GM23338 (cell line): Measurements from ENCODE around the gene NAXE. TPM values are rescaled to one million over a fixed set of nuclear protein-coding genes. Genes with fewer than 3 reads are reported as not detected.

Source experiments
- REST ChIP-seq: IDR thresholded peaks from one replicate; pipeline ENCODE4 v1.6.1; 2018; ENCODE audit warnings: antibody characterized with exemption; ENCODE audit not compliant: unreplicated experiment
- polyA plus RNA-seq: library from polyadenylated mRNA; unstranded; fragments of >200 nt; fragmentation: Nextera tagmentation; extraction: Ambion mirVana; gene quantifications from 2 replicates; pipeline ENCODE4 v1.2.1, GENCODE V29; 2016
- total RNA-seq: library from RNA; depleted of rRNA; stranded (reverse); fragments of >200 nt; shearing (Covaris generic); gene quantifications from 2 replicates; pipeline ENCODE4 v1.2.3, GENCODE V29; 2014; rRNA removed

The NAXE gene
- total and polyA plus RNA-seq, 2 experiments from 2014 or later, result 82.1 to 87.5 TPM

- no peak for TF ChIP-seq REST
Observed at GRCh38 chr1:156643778-156644092, 52.2 kb downstream of the NAXE start (continued).

Other genes with a start within 250 kb of the NAXE start
- gene RHBG, start 222.6 kb upstream of the NAXE start, total RNA-seq, result 1.6 and 1.7 TPM in 2 replicates
- 1.2 and 2.1 TPM in 2 replicates for gene RHBG, start 222.6 kb upstream of the NAXE start, polyA plus RNA-seq
- 9.7 and 15.5 TPM in 2 replicates for gene MEF2D, start 91.0 kb upstream of the NAXE start, total RNA-seq
- gene MEF2D, start 91.0 kb upstream of the NAXE start, polyA plus RNA-seq, result 10.4 and 10.6 TPM in 2 replicates
- 25.7 and 31.8 TPM in 2 replicates for gene IQGAP3, start 19.2 kb upstream of the NAXE start, total RNA-seq
- 11.9 and 12.8 TPM in 2 replicates for gene IQGAP3, start 19.2 kb upstream of the NAXE start, polyA plus RNA-seq
- gene TTC24, start 12.1 kb upstream of the NAXE start, total RNA-seq, result not detected in 2 replicates
- not detected in 2 replicates for gene TTC24, start 12.1 kb upstream of the NAXE start, polyA plus RNA-seq
- 58.9 and 95.7 TPM in 2 replicates for gene GPATCH4, start 9.7 kb downstream of the NAXE start, total RNA-seq
- gene GPATCH4, start 9.7 kb downstream of the NAXE start, polyA plus RNA-seq, result 174 and 187 TPM in 2 replicates
- gene HAPLN2, start 27.6 kb downstream of the NAXE start, total RNA-seq, result not detected in 2 replicates
- gene HAPLN2, start 27.6 kb downstream of the NAXE start, polyA plus RNA-seq, result 0.53 TPM in 1 of 2 replicates, not detected in the other
- gene BCAN, start 50.3 kb downstream of the NAXE start, total RNA-seq, result 5.5 and 8.0 TPM in 2 replicates
- gene BCAN, start 50.3 kb downstream of the NAXE start, polyA plus RNA-seq, result 2.3 and 3.6 TPM in 2 replicates
- 85.3 and 95.9 TPM in 2 replicates for gene NES, start 85.6 kb downstream of the NAXE start, total RNA-seq
- gene NES, start 85.6 kb downstream of the NAXE start, polyA plus RNA-seq, result 25.0 and 27.5 TPM in 2 replicates
- gene CRABP2, start 113.8 kb downstream of the NAXE start, total RNA-seq, result 35.1 and 45.9 TPM in 2 replicates
- 137 and 138 TPM in 2 replicates for gene CRABP2, start 113.8 kb downstream of the NAXE start, polyA plus RNA-seq
- 12.9 and 18.3 TPM in 2 replicates for gene METTL25B, start 136.7 kb downstream of the NAXE start, total RNA-seq
- 18.1 and 21.1 TPM in 2 replicates for gene METTL25B, start 136.7 kb downstream of the NAXE start, polyA plus RNA-seq
- gene ISG20L2, start 137.0 kb downstream of the NAXE start, total RNA-seq, result 34.9 and 50.9 TPM in 2 replicates
- 22.2 and 23.1 TPM in 2 replicates for gene ISG20L2, start 137.0 kb downstream of the NAXE start, polyA plus RNA-seq
- gene MRPL24, start 149.3 kb downstream of the NAXE start, total RNA-seq, result 18.8 and 23.8 TPM in 2 replicates
- 45.7 and 52.4 TPM in 2 replicates for gene MRPL24, start 149.3 kb downstream of the NAXE start, polyA plus RNA-seq
- 230 and 251 TPM in 2 replicates for gene HDGF, start 159.9 kb downstream of the NAXE start, total RNA-seq
- gene HDGF, start 159.9 kb downstream of the NAXE start, polyA plus RNA-seq, result 106 and 126 TPM in 2 replicates
- gene PRCC, start 175.8 kb downstream of the NAXE start, total RNA-seq, result 58.6 and 72.9 TPM in 2 replicates
- 65.3 and 66.2 TPM in 2 replicates for gene PRCC, start 175.8 kb downstream of the NAXE start, polyA plus RNA-seq
- 3.4 and 11.5 TPM in 2 replicates for gene SH2D2A, start 225.1 kb downstream of the NAXE start, total RNA-seq
- gene SH2D2A, start 225.1 kb downstream of the NAXE start, polyA plus RNA-seq, result 4.6 and 5.5 TPM in 2 replicates